ENCODE data around the gene SLC25A42.

Gene SLC25A42

DNA sequence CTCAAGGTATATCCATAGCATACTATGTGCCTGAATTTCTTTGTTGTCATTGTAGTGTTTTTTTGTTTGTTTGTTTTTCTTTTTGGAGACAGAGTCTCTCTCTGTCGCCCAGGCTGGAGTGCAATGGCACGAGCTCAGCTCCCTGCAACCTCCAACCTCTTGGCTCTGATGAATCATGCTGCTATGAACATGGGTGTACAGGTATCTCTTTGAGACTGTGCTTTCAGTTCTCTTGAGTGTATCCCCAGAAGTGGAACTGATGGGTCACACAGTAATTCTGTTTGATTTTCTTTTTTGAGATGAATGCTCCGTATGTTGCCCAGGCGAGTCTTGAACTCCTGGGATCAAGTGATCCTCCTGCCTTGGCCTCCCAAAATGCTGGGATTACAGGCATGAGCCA is 13.7 kb upstream of the SLC25A42 start:
- Histone ChIP-seq H3K4me3 (ENCODE audit: extremely low read depth, insufficient read depth, low read length, poor library complexity, severe bottlenecking) (no peak overlapping the region), H3K36me3 (ENCODE audit: control insufficient read depth, insufficient read depth, low read length) (peaks cover 79% of the 10 kb centered on the region), H3K4me1 (ENCODE audit: control insufficient read depth, insufficient read depth, low read length, poor library complexity, severe bottlenecking) (no peaks in the 10 kb centered on the region), H3K27ac (ENCODE audit: low read depth, low read length, severe bottlenecking) (no peak overlapping the region), H3K9me3 (ENCODE audit: control insufficient read depth, low read length) (no peaks in the 10 kb centered on the region)
- WGBS, 2 experiments (ENCODE audit: insufficient coverage in 2 of 2): 95 to 96% methylated on average over 2 to 3 of the region's 4 CpGs

DNA sequence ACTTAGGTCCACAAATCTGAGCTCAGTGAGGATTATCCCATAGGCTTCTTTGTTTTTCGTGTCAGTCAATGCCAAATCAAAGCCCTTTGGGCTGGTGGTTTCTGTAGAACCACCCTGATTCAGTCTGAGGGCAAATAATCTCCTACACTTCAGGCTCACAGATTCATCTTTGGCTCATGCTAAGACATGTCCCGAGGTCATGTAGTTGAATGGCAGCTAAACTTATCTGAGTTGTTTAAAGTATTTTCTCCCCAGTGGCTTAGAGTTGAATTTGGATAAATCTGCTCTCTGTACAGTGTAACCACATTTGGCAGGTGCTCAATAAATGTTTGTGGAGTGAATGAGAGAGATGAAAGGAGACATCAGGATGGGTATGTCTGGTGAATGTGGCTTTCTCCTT is 13.1 kb upstream of the SLC25A42 start:
- WGBS, 2 experiments (ENCODE audit: insufficient coverage in 2 of 2): 100% methylated on average over 1 of the region's 2 CpGs
- Histone ChIP-seq H3K4me1 (ENCODE audit: control insufficient read depth, insufficient read depth, low read length, poor library complexity, severe bottlenecking) (no peaks in the 10 kb centered on the region), H3K27ac (ENCODE audit: low read depth, low read length, severe bottlenecking) (no peak overlapping the region), H3K36me3 (ENCODE audit: control insufficient read depth, insufficient read depth, low read length) (peaks cover 79% of the 10 kb centered on the region), H3K9me3 (ENCODE audit: control insufficient read depth, low read length) (no peaks in the 10 kb centered on the region), H3K4me3 (ENCODE audit: extremely low read depth, insufficient read depth, low read length, poor library complexity, severe bottlenecking) (no peak overlapping the region)

DNA sequence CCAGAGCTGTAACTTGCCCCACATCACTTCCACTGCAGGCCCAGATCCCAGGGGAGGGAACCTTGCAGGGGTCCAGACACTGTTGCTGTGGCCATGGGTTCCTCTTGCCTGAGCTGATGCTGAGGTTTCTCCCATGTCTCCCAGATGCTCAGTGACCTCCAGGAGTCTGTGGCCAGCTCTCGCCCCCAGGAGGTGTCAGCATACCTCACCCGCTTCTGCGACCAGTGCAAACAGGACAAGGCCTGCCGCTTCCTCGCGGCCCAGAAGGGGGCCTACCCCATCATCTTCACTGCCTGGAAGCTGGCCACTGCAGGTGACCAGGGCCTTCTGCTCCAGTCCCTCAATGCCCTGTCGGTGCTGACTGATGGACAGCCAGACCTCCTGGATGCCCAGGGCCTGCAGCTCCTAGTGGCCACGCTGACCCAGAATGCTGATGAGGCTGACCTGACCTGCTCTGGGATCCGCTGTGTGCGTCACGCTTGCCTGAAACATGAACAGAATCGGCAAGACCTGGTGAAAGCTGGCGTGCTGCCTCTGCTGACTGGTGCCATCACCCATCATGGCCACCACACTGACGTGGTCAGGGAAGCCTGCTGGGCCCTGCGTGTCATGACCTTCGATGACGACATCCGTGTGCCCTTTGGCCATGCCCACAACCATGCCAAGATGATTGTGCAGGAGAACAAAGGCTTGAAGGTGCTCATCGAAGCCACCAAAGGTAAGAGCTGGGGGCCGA is 12.1 kb upstream of the SLC25A42 start:
- H3K27ac ChIP-seq (ENCODE audit: low read depth, low read length, severe bottlenecking): no peak overlapping the region
- H3K9me3 ChIP-seq (ENCODE audit: control insufficient read depth, low read length): no peaks in the 10 kb centered on the region
- WGBS, 2 experiments (ENCODE audit: insufficient coverage in 2 of 2): 91 to 94% methylated on average over 20 of the region's 20 CpGs
- no peak overlapping the region for H3K4me3 ChIP-seq (ENCODE audit: extremely low read depth, insufficient read depth, low read length, poor library complexity, severe bottlenecking)
- no peaks in the 10 kb centered on the region for H3K4me1 ChIP-seq (ENCODE audit: control insufficient read depth, insufficient read depth, low read length, poor library complexity, severe bottlenecking)
- H3K36me3 ChIP-seq (ENCODE audit: control insufficient read depth, insufficient read depth, low read length): peaks cover 76% of the 10 kb centered on the region

DNA sequence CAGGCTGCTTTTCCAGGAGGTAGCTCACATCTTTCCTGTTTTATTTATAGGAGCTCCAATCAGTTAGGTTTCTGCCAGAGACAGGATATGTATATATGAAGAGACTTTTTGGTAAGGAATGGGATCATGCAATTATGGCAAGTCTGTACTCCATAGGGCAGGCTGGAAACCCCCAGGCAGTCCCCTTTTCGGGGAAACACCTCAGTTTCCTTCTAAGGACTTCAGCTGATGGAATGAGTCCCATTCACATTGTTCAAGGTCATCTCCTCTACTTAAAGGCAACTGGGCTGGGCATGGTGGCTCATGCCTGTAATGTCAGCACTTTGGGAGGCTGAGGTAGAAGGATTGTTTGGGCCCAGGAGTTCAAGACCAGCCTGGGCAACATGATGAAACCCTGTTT is 10.9 kb upstream of the SLC25A42 start:
- Histone ChIP-seq H3K9me3 (ENCODE audit: control insufficient read depth, low read length) (no peaks in the 10 kb centered on the region), H3K4me1 (ENCODE audit: control insufficient read depth, insufficient read depth, low read length, poor library complexity, severe bottlenecking) (no peaks in the 10 kb centered on the region), H3K36me3 (ENCODE audit: control insufficient read depth, insufficient read depth, low read length) (peaks cover 76% of the 10 kb centered on the region), H3K4me3 (ENCODE audit: extremely low read depth, insufficient read depth, low read length, poor library complexity, severe bottlenecking) (no peak overlapping the region), H3K27ac (ENCODE audit: low read depth, low read length, severe bottlenecking) (no peak overlapping the region)
- WGBS, 2 experiments (ENCODE audit: insufficient coverage in 2 of 2): 71 to 83% methylated on average over 1 of the region's 1 CpG

DNA sequence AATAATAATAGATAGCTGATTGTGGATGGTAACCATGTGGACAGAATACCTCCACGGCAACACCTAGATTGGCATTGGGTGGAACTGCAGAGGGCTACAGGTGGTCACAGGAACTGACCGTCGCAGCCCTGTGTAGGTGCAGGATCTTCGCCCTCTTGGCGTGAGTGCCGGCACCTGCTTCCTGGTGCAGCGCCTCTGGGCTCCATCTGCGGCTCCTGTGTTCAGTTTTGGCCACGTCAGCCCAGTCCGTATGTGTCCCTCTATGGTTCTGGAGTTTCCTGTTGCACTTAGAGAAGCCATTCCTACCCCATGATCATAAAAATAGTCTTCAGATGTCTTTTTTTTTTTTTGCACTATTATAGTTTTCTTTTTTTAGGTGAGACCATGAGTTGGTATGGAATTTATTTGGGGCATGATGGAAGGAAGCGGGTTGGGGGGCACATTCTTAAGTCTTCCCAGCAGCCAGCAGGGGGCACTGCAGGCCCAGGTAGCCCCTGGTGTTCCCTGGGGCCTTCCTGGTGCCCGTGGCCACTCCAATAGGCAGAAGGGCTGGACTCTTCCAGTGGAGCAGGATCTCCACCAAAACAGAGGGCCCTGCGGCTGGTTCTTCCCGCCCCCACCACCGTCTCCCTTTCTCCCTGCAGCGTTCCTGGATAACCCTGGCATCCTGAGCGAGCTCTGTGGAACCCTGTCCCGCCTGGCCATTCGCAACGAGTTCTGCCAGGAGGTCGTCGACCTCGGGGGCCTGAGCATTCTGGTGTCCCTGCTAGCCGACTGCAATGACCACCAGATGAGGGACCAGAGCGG is 10.1 kb upstream of the SLC25A42 start:
- Histone ChIP-seq H3K4me3 (ENCODE audit: extremely low read depth, insufficient read depth, low read length, poor library complexity, severe bottlenecking) (no peak overlapping the region), H3K9me3 (ENCODE audit: control insufficient read depth, low read length) (no peaks in the 10 kb centered on the region), H3K4me1 (ENCODE audit: control insufficient read depth, insufficient read depth, low read length, poor library complexity, severe bottlenecking) (no peaks in the 10 kb centered on the region), H3K36me3 (ENCODE audit: control insufficient read depth, insufficient read depth, low read length) (peaks cover 78% of the 10 kb centered on the region), H3K27ac (ENCODE audit: low read depth, low read length, severe bottlenecking) (no peak overlapping the region)
- WGBS, 2 experiments (ENCODE audit: insufficient coverage in 2 of 2): 91 to 92% methylated on average over 24 to 25 of the region's 25 CpGs

DNA sequence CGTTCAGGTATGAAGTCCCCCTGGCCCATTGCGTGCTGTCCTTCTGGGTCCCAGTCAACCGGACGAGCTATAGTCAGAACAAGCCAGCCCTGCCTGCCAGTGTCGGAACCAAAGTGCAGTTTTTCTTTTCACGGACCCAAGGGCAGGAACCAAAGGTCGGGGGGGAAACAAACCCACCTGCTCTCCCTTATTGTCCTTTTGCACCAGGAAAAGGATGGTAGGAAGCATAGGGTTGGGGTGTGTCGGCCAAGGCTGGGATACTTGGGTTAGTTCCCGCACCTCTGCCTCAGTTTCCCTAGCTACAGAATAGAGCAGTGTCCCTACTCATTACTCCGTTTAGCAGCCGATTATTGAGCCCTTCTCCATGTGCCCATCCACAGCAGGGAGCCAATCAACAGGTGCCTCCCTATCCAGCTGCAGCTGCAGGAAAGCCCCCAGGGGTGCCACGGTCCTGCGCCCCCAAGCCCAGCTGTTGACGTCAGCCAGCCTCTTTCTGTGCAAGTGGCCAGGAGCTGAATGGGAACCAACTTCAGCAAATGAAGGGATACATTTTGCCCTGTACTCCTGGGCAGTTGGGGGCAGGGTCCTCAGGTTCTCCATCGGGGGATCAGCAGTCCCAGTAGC is 9.4 kb upstream of the SLC25A42 start:
- Histone ChIP-seq H3K36me3 (ENCODE audit: control insufficient read depth, insufficient read depth, low read length) (peaks cover 79% of the 10 kb centered on the region), H3K27ac (ENCODE audit: low read depth, low read length, severe bottlenecking) (no peak overlapping the region), H3K9me3 (ENCODE audit: control insufficient read depth, low read length) (no peaks in the 10 kb centered on the region), H3K4me1 (ENCODE audit: control insufficient read depth, insufficient read depth, low read length, poor library complexity, severe bottlenecking) (no peaks in the 10 kb centered on the region), H3K4me3 (ENCODE audit: extremely low read depth, insufficient read depth, low read length, poor library complexity, severe bottlenecking) (no peak overlapping the region)
- 94 to 95% methylated on average over 13 of the region's 15 CpGs for WGBS, 2 experiments (ENCODE audit: insufficient coverage in 2 of 2)

DNA sequence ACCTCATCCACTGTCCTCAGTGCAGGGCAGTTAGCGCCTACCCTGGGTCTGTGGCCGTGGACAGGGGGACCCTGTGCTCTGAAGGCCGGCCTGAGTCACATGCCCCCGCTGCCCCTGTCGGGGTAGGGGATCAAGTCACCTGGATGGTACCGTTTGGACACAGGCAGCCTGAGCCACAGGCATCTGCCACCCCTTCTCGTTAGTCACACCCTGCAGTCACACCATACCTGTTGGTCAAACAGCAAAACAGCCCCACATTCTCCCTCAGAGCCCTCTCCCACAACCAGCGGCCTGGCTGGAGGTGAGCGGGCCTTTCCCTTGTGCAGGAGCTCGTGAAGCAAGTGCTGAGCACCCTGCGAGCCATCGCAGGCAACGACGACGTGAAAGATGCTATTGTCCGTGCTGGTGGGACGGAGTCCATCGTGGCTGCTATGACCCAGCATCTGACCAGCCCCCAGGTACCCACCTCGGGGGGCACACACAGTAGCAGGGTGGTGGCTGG is 8.8 kb upstream of the SLC25A42 start:
- H3K36me3 ChIP-seq (ENCODE audit: control insufficient read depth, insufficient read depth, low read length): peaks cover 82% of the 10 kb centered on the region
- WGBS, 2 experiments (ENCODE audit: insufficient coverage in 2 of 2): 92 to 98% methylated on average over 17 to 19 of the region's 19 CpGs
- H3K27ac ChIP-seq (ENCODE audit: low read depth, low read length, severe bottlenecking): no peak overlapping the region
- no peaks in the 10 kb centered on the region for H3K9me3 ChIP-seq (ENCODE audit: control insufficient read depth, low read length)
- H3K4me3 ChIP-seq (ENCODE audit: extremely low read depth, insufficient read depth, low read length, poor library complexity, severe bottlenecking): no peak overlapping the region
- no peaks in the 10 kb centered on the region for H3K4me1 ChIP-seq (ENCODE audit: control insufficient read depth, insufficient read depth, low read length, poor library complexity, severe bottlenecking)

DNA sequence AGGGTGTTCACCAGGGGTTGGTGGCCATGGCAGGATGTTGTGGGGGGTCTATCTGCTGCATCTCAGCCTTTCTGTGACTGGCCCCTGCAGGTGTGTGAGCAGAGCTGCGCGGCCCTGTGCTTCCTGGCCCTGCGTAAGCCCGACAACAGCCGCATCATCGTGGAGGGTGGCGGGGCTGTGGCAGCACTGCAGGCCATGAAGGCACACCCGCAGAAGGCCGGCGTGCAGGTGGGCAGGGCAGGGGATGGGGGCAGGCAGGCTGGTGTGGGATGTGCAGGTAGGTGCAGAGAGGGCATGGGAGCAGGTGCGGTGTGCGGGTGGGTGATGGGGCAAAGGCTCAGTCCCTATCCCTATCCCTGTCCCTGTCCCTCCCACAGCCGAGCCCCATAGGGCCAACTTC is 8.1 kb upstream of the SLC25A42 start:
- WGBS, 2 experiments (ENCODE audit: insufficient coverage in 2 of 2): 92 to 96% methylated on average over 12 to 13 of the region's 13 CpGs
- no peaks in the 10 kb centered on the region for H3K4me1 ChIP-seq (ENCODE audit: control insufficient read depth, insufficient read depth, low read length, poor library complexity, severe bottlenecking)
- H3K4me3 ChIP-seq (ENCODE audit: extremely low read depth, insufficient read depth, low read length, poor library complexity, severe bottlenecking): no peak overlapping the region
- no peak overlapping the region for H3K27ac ChIP-seq (ENCODE audit: low read depth, low read length, severe bottlenecking)
- no peaks in the 10 kb centered on the region for H3K9me3 ChIP-seq (ENCODE audit: control insufficient read depth, low read length)
- peaks cover 76% of the 10 kb centered on the region for H3K36me3 ChIP-seq (ENCODE audit: control insufficient read depth, insufficient read depth, low read length)

DNA sequence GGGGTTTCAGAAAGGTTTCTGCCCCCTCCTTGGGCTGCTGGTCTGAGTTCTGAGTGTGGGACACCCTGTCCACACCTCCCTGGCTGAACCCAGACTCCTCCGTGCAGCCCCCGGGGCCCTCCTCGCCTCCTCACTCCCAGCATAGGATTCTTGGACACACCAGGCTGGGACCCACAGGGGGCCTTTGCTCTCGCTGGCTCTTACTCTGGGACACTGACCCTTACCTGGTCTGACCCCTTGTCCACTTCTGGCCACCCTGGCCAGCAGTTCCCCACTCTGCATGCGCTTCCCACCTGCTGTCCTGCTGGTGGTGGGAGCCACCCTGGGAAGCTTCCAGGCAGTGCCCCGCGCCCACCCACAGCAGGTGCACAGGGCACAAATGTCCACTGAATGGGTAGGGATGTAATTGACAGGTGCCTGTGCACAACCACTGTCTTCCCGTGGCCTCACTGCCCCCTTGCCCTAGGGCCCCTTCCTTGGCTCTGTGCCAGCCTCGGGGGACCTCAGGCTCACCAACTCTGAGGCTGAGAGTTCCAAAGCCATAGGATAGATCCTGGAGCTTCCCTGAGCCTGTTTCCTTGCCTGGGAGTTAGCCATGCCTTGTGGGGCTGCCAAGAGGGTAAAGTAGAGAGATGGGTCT is 7.0 kb upstream of the SLC25A42 start:
- Histone ChIP-seq H3K36me3 (ENCODE audit: control insufficient read depth, insufficient read depth, low read length) (peaks cover 66% of the 10 kb centered on the region), H3K27ac (ENCODE audit: low read depth, low read length, severe bottlenecking) (no peak overlapping the region)
- 93 to 94% methylated on average over 5 to 9 of the region's 9 CpGs for WGBS, 2 experiments (ENCODE audit: insufficient coverage in 2 of 2)

DNA sequence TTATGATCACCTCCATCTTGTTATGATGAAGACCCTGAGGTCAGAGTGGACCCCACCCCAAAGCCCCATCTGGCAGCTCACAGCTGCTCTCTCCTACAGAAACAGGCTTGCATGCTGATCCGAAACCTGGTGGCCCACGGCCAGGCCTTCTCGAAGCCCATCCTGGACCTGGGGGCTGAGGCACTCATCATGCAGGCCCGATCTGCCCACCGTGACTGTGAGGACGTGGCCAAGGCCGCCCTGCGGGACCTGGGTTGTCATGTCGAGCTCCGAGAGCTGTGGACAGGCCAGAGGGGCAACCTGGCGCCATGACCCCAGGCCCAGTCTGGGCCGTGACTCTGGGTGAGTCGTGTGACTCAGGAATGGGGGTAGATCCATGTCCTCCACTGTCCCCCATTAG is 6.5 kb upstream of the SLC25A42 start:
- Histone ChIP-seq H3K27ac (ENCODE audit: low read depth, low read length, severe bottlenecking) (no peak overlapping the region), H3K4me3 (ENCODE audit: extremely low read depth, insufficient read depth, low read length, poor library complexity, severe bottlenecking) (no peak overlapping the region), H3K9me3 (ENCODE audit: control insufficient read depth, low read length) (no peaks in the 10 kb centered on the region), H3K36me3 (ENCODE audit: control insufficient read depth, insufficient read depth, low read length) (peaks cover 60% of the 10 kb centered on the region), H3K4me1 (ENCODE audit: control insufficient read depth, insufficient read depth, low read length, poor library complexity, severe bottlenecking) (peaks cover 4% of the 10 kb centered on the region)
- WGBS, 2 experiments (ENCODE audit: insufficient coverage in 2 of 2): 96 to 97% methylated on average over 12 to 13 of the region's 13 CpGs

More for the DNA sequence above, 7.0 kb upstream of the SLC25A42 start:
- Histone ChIP-seq H3K9me3 (ENCODE audit: control insufficient read depth, low read length) (no peaks in the 10 kb centered on the region), H3K4me1 (ENCODE audit: control insufficient read depth, insufficient read depth, low read length, poor library complexity, severe bottlenecking) (no peaks in the 10 kb centered on the region), H3K4me3 (ENCODE audit: extremely low read depth, insufficient read depth, low read length, poor library complexity, severe bottlenecking) (no peak overlapping the region)
